Upper lobe of left lung (tissue), 4 donors: ENCODE data around the gene TBL1XR1.
"Not testable (repeated sequence)": the region's sequence is repeated elsewhere in the genome, so short reads cannot be mapped to it uniquely, and the experiment has no call there.

Source experiments
- EP300 ChIP-seq, 4 donors: sonication (generic); formaldehyde crosslinking; IDR thresholded peaks; one replicate each; pipeline ENCODE4 v1.5.1; 2017; ENCODE audit warnings: antibody characterized with exemption in 4 of 4, control low read depth in 2 of 4
- POLR2A ChIP-seq, 4 donors: fragments of 450-650 bp; IDR thresholded peaks; one replicate each; pipeline ENCODE4 v1.5.1; 2016 to 2017; ENCODE audit warnings: antibody characterized with exemption in 4 of 4, mild to moderate bottlenecking in 2 of 4
- POLR2AphosphoS5 ChIP-seq, 2 donors: sonication (generic); formaldehyde crosslinking; IDR thresholded peaks; one replicate each; pipeline ENCODE4 v1.5.1; 2017; ENCODE audit warnings: antibody characterized with exemption in 2 of 2
- TF ChIP-seq, protein P1 (sequence below), 6 experiments: fragments of 450-650 bp in 4 of 6; fragments of 200-600 bp in 2 of 6; sonication (generic) in 2 of 6; IDR thresholded peaks; one replicate each; pipeline ENCODE4 v1.5.1; 2016 to 2019; ENCODE audit warnings: antibody characterized with exemption in 6 of 6

DNA sequence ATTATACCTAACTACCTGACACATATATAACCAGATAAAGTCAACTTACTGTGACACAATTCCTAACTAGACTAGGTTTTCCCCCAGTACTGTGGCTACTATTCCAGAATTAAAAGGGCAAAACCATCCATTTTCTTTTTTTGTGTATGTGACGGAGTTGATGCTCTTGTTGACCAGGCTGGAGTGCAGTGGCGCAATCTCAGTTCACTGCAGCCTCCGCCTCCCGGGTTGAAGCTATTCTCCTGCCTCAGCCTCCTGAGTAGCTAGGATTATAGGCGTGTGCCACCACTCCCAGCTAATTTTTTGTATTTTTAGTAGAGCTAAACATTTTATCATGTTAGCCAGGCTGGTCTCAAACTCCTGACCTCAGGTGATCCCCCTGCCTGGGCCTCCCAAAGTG is 7.1 kb downstream of the TBL1XR1 start:
- TF ChIP-seq, protein P1, sequence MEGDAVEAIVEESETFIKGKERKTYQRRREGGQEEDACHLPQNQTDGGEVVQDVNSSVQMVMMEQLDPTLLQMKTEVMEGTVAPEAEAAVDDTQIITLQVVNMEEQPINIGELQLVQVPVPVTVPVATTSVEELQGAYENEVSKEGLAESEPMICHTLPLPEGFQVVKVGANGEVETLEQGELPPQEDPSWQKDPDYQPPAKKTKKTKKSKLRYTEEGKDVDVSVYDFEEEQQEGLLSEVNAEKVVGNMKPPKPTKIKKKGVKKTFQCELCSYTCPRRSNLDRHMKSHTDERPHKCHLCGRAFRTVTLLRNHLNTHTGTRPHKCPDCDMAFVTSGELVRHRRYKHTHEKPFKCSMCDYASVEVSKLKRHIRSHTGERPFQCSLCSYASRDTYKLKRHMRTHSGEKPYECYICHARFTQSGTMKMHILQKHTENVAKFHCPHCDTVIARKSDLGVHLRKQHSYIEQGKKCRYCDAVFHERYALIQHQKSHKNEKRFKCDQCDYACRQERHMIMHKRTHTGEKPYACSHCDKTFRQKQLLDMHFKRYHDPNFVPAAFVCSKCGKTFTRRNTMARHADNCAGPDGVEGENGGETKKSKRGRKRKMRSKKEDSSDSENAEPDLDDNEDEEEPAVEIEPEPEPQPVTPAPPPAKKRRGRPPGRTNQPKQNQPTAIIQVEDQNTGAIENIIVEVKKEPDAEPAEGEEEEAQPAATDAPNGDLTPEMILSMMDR (IDR thresholded peaks at IDR 0.05) = not testable (repeated sequence)
- TF ChIP-seq POLR2AphosphoS5, EP300, POLR2A (IDR thresholded peaks at IDR 0.05): not testable (repeated sequence)
